ENCODE measurements around the gene SLC6A16. TPM values are rescaled to one million over a fixed set of nuclear protein-coding genes. Genes with fewer than 3 reads are reported as not detected.
A peak's percentile ranks its signal among the peaks of the same experiment; 100 is the strongest.
"Not testable (repeated sequence)": the region's sequence is repeated elsewhere in the genome, so short reads cannot be mapped to it uniquely, and the experiment has no call there.

Gene SLC6A16
- total RNA-seq, 6 experiments from 2014 or later: 0.26 to 0.53 (median 0.40) TPM; not detected in 1

- DNase-seq: no peak
- Mint-ChIP-seq H3K4me3 (no peak overlapping the region), H3K27me3 (ENCODE audit: insufficient read depth) (peaks cover 16% of the 10 kb centered on the region), H3K9me3 (peaks cover 11% of the 10 kb centered on the region), H3K27ac (no peak overlapping the region), H3K36me3 (ENCODE audit: low read depth) (peaks cover 9% of the 10 kb centered on the region), H3K4me1 (ENCODE audit: low read depth) (no peaks in the 10 kb centered on the region)
- no peak for TF ChIP-seq CTCF (IDR thresholded peaks at IDR 0.05)
Measured at GRCh38 chr19:49315111-49315510, 9.9 kb downstream of the SLC6A16 start.

- Mint-ChIP-seq H3K27ac (no peak overlapping the region), H3K36me3 (ENCODE audit: low read depth) (no peaks in the 10 kb centered on the region), H3K4me3 (no peak overlapping the region), H3K27me3 (ENCODE audit: insufficient read depth) (peaks cover 27% of the 10 kb centered on the region), H3K9me3 (no peaks in the 10 kb centered on the region), H3K4me1 (ENCODE audit: low read depth) (no peaks in the 10 kb centered on the region)
- no peak for DNase-seq
- no peak for TF ChIP-seq CTCF (IDR thresholded peaks at IDR 0.05)
Measured at GRCh38 chr19:49309087-49309486, 15.9 kb downstream of the SLC6A16 start.

GRCh38 chr19:49306734-49307133 is 18.3 kb downstream of the SLC6A16 start:
- H3K4me3 Mint-ChIP-seq; DNase-seq; H3K36me3 Mint-ChIP-seq (ENCODE audit: low read depth); H3K4me1 Mint-ChIP-seq (ENCODE audit: low read depth); H3K9me3 Mint-ChIP-seq; H3K27ac Mint-ChIP-seq: not testable (repeated sequence)
- 0 out of 2 replicates have a peak, but pooled peaks have one; percentile 7 for TF ChIP-seq CTCF (IDR thresholded peaks at IDR 0.05)
- H3K27me3 Mint-ChIP-seq (ENCODE audit: insufficient read depth): peaks cover 39% of the 10 kb centered on the region

GRCh38 chr19:49301866-49302252 is 23.1 kb downstream of the SLC6A16 start:
- Mint-ChIP-seq H3K4me3 (no peak overlapping the region), H3K4me1 (ENCODE audit: low read depth) (no peaks in the 10 kb centered on the region), H3K27me3 (ENCODE audit: insufficient read depth) (peaks cover 28% of the 10 kb centered on the region), H3K9me3 (peaks cover 6% of the 10 kb centered on the region; the same call in 1 of the 2 replicates), H3K36me3 (ENCODE audit: low read depth) (no peaks in the 10 kb centered on the region; the same call in 1 of the 2 replicates), H3K27ac (no peak overlapping the region)
- no peak for TF ChIP-seq CTCF (IDR thresholded peaks at IDR 0.05)
- DNase-seq: no peak

GRCh38 chr19:49301165-49301865 is 23.7 kb downstream of the SLC6A16 start:
- H3K4me1 Mint-ChIP-seq (ENCODE audit: low read depth): no peaks in the 10 kb centered on the region
- H3K4me3 Mint-ChIP-seq: no peak overlapping the region; the same call in 1 of the 2 replicates
- no peak overlapping the region for H3K27ac Mint-ChIP-seq
- H3K9me3 Mint-ChIP-seq: peaks cover 6% of the 10 kb centered on the region; the same call in 1 of the 2 replicates
- H3K36me3 Mint-ChIP-seq (ENCODE audit: low read depth): no peaks in the 10 kb centered on the region; the same call in 1 of the 2 replicates
- peaks cover 28% of the 10 kb centered on the region for H3K27me3 Mint-ChIP-seq (ENCODE audit: insufficient read depth)
- DNase-seq: peak; percentile 48
- peak; percentile 98 for TF ChIP-seq CTCF (IDR thresholded peaks at IDR 0.05)

- not testable (repeated sequence) for H3K27ac Mint-ChIP-seq, DNase-seq, H3K4me3 Mint-ChIP-seq
Measured at GRCh38 chr19:49298653-49299052, 26.3 kb downstream of the SLC6A16 start.

More at GRCh38 chr19:49298653-49299052, 26.3 kb downstream of the SLC6A16 start:
- H3K27me3 Mint-ChIP-seq (ENCODE audit: insufficient read depth): peaks cover 33% of the 10 kb centered on the region
- H3K9me3 Mint-ChIP-seq; H3K36me3 Mint-ChIP-seq (ENCODE audit: low read depth); H3K4me1 Mint-ChIP-seq (ENCODE audit: low read depth): not testable (repeated sequence)
